Astrocyte (in vitro differentiated cells and primary cell): Measurements from ENCODE around the gene S100A3. TPM values are rescaled to one million over a fixed set of nuclear protein-coding genes. Genes with fewer than 3 reads are reported as not detected.

Experiments
- DNase-seq: peaks from one replicate; pipeline ENCODE4 v3.0.0-alpha.2; 2010; ENCODE audit warnings: low read depth
- FAIRE-seq: peaks from 2 replicates; lab custom pipeline; 2011; peaks lifted over from hg19 to GRCh38; lab: Jason Lieb, UNC
- H2AFZ ChIP-seq: 2 replicates; pipeline ENCODE4 v1.6.0; 2012; ENCODE audit warnings: low read depth, low read length, inconsistent platforms
- H3K27ac ChIP-seq: 2 replicates; pipeline ENCODE4 v1.5.1; 2011; ENCODE audit warnings: low read depth, low read length, inconsistent platforms
- H3K27me3 ChIP-seq: 2 replicates; pipeline ENCODE4 v1.6.0; 2011; ENCODE audit warnings: low read length, inconsistent platforms; ENCODE audit not compliant: insufficient read depth
- H3K36me3 ChIP-seq: 2 replicates; pipeline ENCODE4 v1.5.1; 2011; ENCODE audit warnings: low read length, inconsistent platforms; ENCODE audit not compliant: insufficient read depth
- H3K4me1 ChIP-seq: 2 replicates; pipeline ENCODE4 v1.5.1; 2011; ENCODE audit warnings: low read length, inconsistent platforms; ENCODE audit not compliant: insufficient read depth
- H3K4me2 ChIP-seq: 2 replicates; pipeline ENCODE4 v1.6.0; 2012; ENCODE audit warnings: low read length, inconsistent platforms
- H3K4me3 ChIP-seq: 2 replicates; pipeline ENCODE4 v1.5.1; 2011; ENCODE audit warnings: low read depth, mild to moderate bottlenecking, low read length, inconsistent platforms; ENCODE audit not compliant: insufficient read depth
- H3K79me2 ChIP-seq: 2 replicates; pipeline ENCODE4 v1.6.0; 2012; ENCODE audit warnings: mild to moderate bottlenecking, low read length, inconsistent platforms; ENCODE audit not compliant: insufficient read depth
- H3K9ac ChIP-seq: 2 replicates; pipeline ENCODE4 v1.6.0; 2012; ENCODE audit warnings: mild to moderate bottlenecking, low read length, inconsistent platforms
- H3K9me3 ChIP-seq: 2 replicates; pipeline ENCODE4 v1.5.1; 2012; ENCODE audit warnings: low read depth, mild to moderate bottlenecking, low read length, inconsistent platforms; ENCODE audit not compliant: insufficient read depth
- H4K20me1 ChIP-seq: 2 replicates; pipeline ENCODE4 v1.6.0; 2012; ENCODE audit warnings: low read length, inconsistent platforms; ENCODE audit not compliant: insufficient read depth
- H3K27ac Mint-ChIP-seq: one replicate; pipeline ENCODE4 v1.8.0; 2021; ENCODE audit warnings: mild to moderate bottlenecking, mixed read lengths; ENCODE audit not compliant: unreplicated experiment
- H3K27me3 Mint-ChIP-seq: one replicate; pipeline ENCODE4 v1.8.0; 2021; ENCODE audit warnings: low read depth, mixed read lengths; ENCODE audit not compliant: unreplicated experiment
- H3K36me3 Mint-ChIP-seq: one replicate; pipeline ENCODE4 v1.8.0; 2021; ENCODE audit warnings: low read depth, mixed read lengths; ENCODE audit not compliant: unreplicated experiment
- H3K4me1 Mint-ChIP-seq: one replicate; pipeline ENCODE4 v1.8.0; 2021; ENCODE audit warnings: low read depth, mixed read lengths; ENCODE audit not compliant: unreplicated experiment
- H3K4me3 Mint-ChIP-seq: one replicate; pipeline ENCODE4 v1.8.0; 2021; ENCODE audit warnings: mild to moderate bottlenecking, moderate library complexity, mixed read lengths; ENCODE audit not compliant: unreplicated experiment
- H3K9me3 Mint-ChIP-seq: one replicate; pipeline ENCODE4 v1.8.0; 2021; ENCODE audit warnings: mild to moderate bottlenecking, mixed read lengths; ENCODE audit not compliant: unreplicated experiment
- CTCF ChIP-seq: IDR thresholded peaks from 2 replicates; pipeline ENCODE4 v1.5.1; 2011; ENCODE audit warnings: low read depth, mild to moderate bottlenecking, inconsistent platforms, low read length, moderate library complexity; ENCODE audit not compliant: insufficient read depth
- EZH2 ChIP-seq: IDR thresholded peaks from 2 replicates; pipeline ENCODE4 v1.6.1; 2012; ENCODE audit warnings: mild to moderate bottlenecking, low read length, inconsistent platforms; ENCODE audit not compliant: insufficient read depth
- total RNA-seq: library from RNA; stranded (reverse); gene quantifications from 2 replicates; pipeline ENCODE4 v1.2.1, GENCODE V29; 2021

S100A3 gene
- total RNA-seq, 1 donor from 2014 or later: 14.6 TPM

GRCh38 chr1:153571706-153572105 is 22.6 kb upstream of the S100A3 start:
- Mint-ChIP-seq H3K4me3 (no peak overlapping the region), H3K27me3 (no peaks in the 10 kb centered on the region), H3K9me3 (peaks cover 2% of the 10 kb centered on the region), H3K27ac (peak overlapping the region; percentile 30), H3K4me1 (peaks cover 28% of the 10 kb centered on the region), H3K36me3 (peaks cover 1% of the 10 kb centered on the region)
- Histone ChIP-seq H3K4me1 (peaks cover 44% of the 10 kb centered on the region), H3K79me2 (no peaks in the 10 kb centered on the region), H3K27ac (peak overlapping the region; percentile 91), H3K4me2 (peak overlapping the region; percentile 74), H3K4me3 (no peak overlapping the region), H3K27me3 (no peaks in the 10 kb centered on the region), H3K36me3 (no peaks in the 10 kb centered on the region), H2AFZ (peak overlapping the region; percentile 42), H4K20me1 (no peaks in the 10 kb centered on the region), H3K9ac (peak overlapping the region; percentile 75), H3K9me3 (no peaks in the 10 kb centered on the region)
- DNase-seq (no peak), FAIRE-seq (no peak)
- TF ChIP-seq CTCF (no peak), EZH2 (no peak)

GRCh38 chr1:153570874-153571273 is 21.8 kb upstream of the S100A3 start:
- no peak overlapping the region for H2AFZ ChIP-seq
- H3K9ac ChIP-seq: no peak overlapping the region
- H3K9me3 Mint-ChIP-seq: peaks cover 2% of the 10 kb centered on the region
- no peaks in the 10 kb centered on the region for H3K36me3 ChIP-seq
- no peak overlapping the region for H3K4me3 Mint-ChIP-seq
- H3K27ac ChIP-seq: no peak overlapping the region
- H4K20me1 ChIP-seq: no peaks in the 10 kb centered on the region
- DNase-seq (no peak), FAIRE-seq (no peak)
- no peaks in the 10 kb centered on the region for H3K27me3 ChIP-seq
- peaks cover 1% of the 10 kb centered on the region for H3K36me3 Mint-ChIP-seq
- no peak overlapping the region for H3K4me3 ChIP-seq
- TF ChIP-seq CTCF (no peak), EZH2 (no peak)
- H3K9me3 ChIP-seq: no peaks in the 10 kb centered on the region
- no peak overlapping the region for H3K4me2 ChIP-seq
- peaks cover 52% of the 10 kb centered on the region for H3K4me1 ChIP-seq
- no peaks in the 10 kb centered on the region for H3K27me3 Mint-ChIP-seq
- peaks cover 34% of the 10 kb centered on the region for H3K4me1 Mint-ChIP-seq
- no peak overlapping the region for H3K27ac Mint-ChIP-seq
- H3K79me2 ChIP-seq: no peaks in the 10 kb centered on the region

- Histone ChIP-seq H3K27ac (no peak overlapping the region), H3K36me3 (no peaks in the 10 kb centered on the region), H3K9me3 (no peaks in the 10 kb centered on the region), H3K4me3 (no peak overlapping the region), H3K27me3 (no peaks in the 10 kb centered on the region), H3K4me2 (no peak overlapping the region), H3K79me2 (no peaks in the 10 kb centered on the region), H2AFZ (no peak overlapping the region), H3K4me1 (peaks cover 60% of the 10 kb centered on the region), H3K9ac (no peak overlapping the region), H4K20me1 (no peaks in the 10 kb centered on the region)
- Mint-ChIP-seq H3K27ac (no peak overlapping the region), H3K27me3 (no peaks in the 10 kb centered on the region), H3K36me3 (peaks cover 1% of the 10 kb centered on the region), H3K4me3 (no peak overlapping the region), H3K4me1 (peaks cover 39% of the 10 kb centered on the region), H3K9me3 (peaks cover 2% of the 10 kb centered on the region)
- no peak for TF ChIP-seq EZH2
- TF ChIP-seq CTCF: no peak
- DNase-seq: no peak
- no peak for FAIRE-seq
Measured at GRCh38 chr1:153569465-153569864, 20.4 kb upstream of the S100A3 start.
